ENCODE measurements around the gene MRPL27. TPM values are rescaled to one million over a fixed set of nuclear protein-coding genes. Genes with fewer than 3 reads are reported as not detected.
"Not testable (repeated sequence)": the region's sequence is repeated elsewhere in the genome, so short reads cannot be mapped to it uniquely, and the experiment has no call there.

The MRPL27 gene
- 64.0 TPM for polyA plus RNA-seq (2013, experiment 1 of 2; ENCODE audit: insufficient read length)
- 57.3 TPM for polyA plus RNA-seq (2013, experiment 2 of 2; ENCODE audit: insufficient read length)

GRCh38 chr17:50372758-50373556 is at the start of gene MRPL27, which contains the start of gene EME1:
TSS of gene MRPL27 (minus strand) at chr17:50373184. CDS start at chr17:50373170, 14 bp downstream.
TSS of gene EME1 (plus strand) at chr17:50373229. CDS start at chr17:50375209, 1,980 bp downstream.
- DNase-seq = peak; percentile 87

GRCh38 chr17:50422738-50423137 is 49.8 kb upstream of the MRPL27 start:
- DNase-seq = no peak

- DNase-seq = peak; percentile 15
Observed at GRCh38 chr17:50421308-50422051, 48.5 kb upstream of the MRPL27 start.

- peak; percentile 25 for DNase-seq
Observed at GRCh38 chr17:50420419-50421112, 47.6 kb upstream of the MRPL27 start.

- not testable (repeated sequence) for DNase-seq
Observed at GRCh38 chr17:50419577-50419976, 46.6 kb upstream of the MRPL27 start.

DNA sequence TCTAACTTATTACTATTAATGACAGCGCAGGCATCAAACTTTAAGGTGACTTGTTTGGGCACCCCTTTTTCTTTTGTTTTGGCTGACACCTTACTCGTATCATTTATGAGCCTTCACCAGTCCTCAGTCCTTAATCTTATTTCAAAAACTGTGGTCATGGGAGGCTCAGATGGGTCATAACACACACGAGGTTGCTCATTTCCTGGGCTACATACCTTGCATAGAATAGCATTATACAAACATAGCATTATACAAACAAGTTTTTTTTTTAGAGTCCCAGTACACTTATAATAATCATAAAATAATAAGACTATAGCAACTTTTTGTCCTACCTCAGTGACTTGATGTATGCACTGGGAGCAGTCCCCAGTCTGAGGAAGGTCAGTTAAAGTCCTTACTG is 41.8 kb upstream of the MRPL27 start:
- DNase-seq = no peak

DNA sequence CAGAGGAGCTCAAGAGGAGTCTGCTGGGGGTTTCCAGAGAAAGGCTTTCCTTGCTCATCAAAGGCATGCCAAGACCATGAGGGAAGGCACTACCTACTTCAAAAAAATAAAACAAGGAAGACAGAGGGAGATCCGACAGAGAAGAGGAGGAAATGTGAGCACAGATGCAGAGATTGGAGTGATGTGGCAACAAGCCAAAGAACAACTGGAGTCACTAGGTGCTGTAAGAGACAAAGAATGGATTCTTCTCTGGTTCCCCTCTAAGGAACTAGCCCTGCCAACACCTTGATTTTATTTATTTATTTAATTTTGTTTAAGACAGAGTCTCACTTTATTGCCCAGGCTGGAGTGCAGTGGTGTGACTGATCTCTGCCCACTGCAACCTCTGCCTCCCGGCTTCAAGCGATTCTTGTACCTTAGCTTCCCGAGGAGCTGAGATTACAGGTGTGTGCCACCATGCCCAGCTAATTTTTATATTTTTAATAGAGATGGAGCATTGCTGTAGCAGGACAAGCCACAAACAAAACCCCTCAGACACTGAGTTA is 39.3 kb upstream of the MRPL27 start:
- DNase-seq = no peak

DNA sequence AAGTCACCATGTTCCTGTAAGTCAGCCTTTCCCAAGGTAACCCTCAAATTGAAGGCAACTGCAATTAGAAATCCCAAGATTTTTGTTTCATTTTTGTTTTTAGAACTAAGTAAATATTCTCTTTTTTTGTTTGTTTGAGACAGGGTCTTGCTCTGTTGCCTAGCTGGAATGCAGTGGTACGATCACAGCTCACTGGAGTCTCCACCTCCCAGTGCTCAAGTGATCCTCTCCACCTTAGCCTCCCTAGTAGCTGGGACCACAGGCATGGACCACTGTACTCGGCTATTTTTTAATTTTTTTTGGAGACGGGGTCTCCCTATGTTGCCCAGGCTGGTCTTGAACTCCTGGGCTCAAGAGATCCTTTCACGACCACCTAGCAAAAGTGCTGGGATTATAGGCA is 34.9 kb upstream of the MRPL27 start:
- no peak for DNase-seq

DNA sequence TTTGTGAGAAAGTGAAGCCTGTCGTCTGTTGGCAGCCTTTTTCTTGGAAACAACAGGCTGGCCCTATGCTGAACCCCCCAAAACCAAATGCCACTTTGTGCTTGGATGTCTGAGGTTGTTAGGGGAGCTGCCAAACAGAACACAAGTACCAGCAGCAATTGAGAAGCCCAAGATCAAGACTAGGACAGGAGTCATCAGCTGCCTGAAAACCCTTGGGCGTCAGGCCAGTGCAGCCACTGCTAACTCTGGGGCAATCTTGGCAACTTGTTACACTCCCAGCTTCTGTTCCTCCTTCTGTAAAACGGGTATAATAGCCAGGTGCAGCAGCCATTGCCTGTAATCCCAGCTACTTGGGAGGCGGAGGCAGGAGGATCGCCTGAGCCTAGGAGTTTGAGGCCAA is 33.6 kb upstream of the MRPL27 start:
- no peak for DNase-seq

GRCh38 chr17:50405351-50405750 is 32.4 kb upstream of the MRPL27 start:
- not testable (repeated sequence) for DNase-seq

- DNase-seq = not testable (repeated sequence)
Observed at GRCh38 chr17:50399591-50399990, 26.6 kb upstream of the MRPL27 start.

GRCh38 chr17:50398672-50399071 is 25.7 kb upstream of the MRPL27 start:
- DNase-seq = not testable (repeated sequence)

GRCh38 chr17:50397919-50398285 is 24.9 kb upstream of the MRPL27 start:
- no peak for DNase-seq

DNA sequence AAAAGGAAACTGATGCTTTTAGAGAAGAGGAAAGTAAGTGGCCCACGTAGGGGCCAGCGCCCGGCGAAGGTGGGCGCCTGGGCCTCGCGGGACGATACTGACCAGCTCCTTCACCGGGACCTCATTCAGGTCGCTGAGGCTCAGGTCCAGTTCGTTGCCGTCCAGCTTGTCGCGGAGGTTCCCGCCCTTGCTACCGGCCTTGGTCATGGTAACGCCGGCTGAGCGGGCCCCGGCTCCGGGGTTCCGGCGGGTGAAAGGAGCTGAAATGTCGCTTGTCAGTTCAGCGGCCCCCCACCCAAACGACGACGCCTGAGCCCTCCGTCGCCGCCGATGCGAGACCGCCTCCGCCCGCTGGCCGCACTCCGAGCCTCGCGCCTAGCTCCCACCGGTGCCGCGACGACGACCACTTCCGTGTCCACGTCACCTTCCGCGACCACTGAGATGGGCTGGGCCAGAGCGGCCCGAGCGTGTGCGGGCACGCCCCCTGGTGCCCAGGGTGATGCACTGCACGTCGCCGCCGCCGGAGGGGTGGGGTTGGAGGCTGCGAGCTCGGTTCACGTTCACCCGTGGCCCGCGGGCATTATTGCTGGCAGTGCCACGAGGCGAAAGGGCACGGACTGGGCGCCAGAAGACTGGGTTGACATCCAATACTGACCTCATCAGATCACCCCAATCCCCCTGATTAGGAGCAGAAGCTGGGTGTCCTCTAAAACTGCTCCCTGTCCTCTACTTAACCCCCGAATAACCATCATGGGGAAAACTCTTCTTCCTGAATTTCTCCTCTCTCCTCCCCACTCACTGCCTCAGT is 24.3 kb upstream of the MRPL27 start, which contains the start of gene LRRC59:
Gene LRRC59, minus strand, starts transcription at position 413 of the 808 bp plus-strand sequence. Its CDS starts 206 bp downstream, at position 207.
- DNase-seq = peak; percentile 88

GRCh38 chr17:50396261-50397110 is 23.5 kb upstream of the MRPL27 start:
- DNase-seq = peak; percentile 53

GRCh38 chr17:50394711-50395110 is 21.7 kb upstream of the MRPL27 start:
- peak; percentile 16 for DNase-seq

- DNase-seq = no peak
Observed at GRCh38 chr17:50393700-50394099, 20.7 kb upstream of the MRPL27 start.

- DNase-seq = no peak
Observed at GRCh38 chr17:50392621-50393020, 19.6 kb upstream of the MRPL27 start.

GRCh38 chr17:50389534-50389933 is 16.6 kb upstream of the MRPL27 start:
- DNase-seq = no peak

DNA sequence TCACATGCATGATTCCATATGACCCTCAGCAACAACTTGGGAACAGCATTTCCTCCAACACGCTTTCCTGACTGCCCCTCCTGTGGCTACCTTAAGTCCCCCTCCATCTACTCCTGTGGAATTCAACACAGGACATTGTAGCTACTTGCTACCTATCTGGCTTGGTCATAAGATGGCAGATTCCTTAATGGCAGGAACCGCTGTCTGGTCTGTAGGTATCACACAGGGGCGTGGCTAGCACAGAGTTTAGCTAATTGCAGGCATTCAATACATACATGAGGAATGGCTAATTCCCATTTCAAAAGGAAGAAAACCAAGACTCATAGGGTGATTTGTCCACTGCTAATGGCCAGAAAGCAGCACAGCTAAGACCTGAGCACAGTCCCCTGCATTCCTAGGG is 15.7 kb upstream of the MRPL27 start:
- DNase-seq = no peak

DNA sequence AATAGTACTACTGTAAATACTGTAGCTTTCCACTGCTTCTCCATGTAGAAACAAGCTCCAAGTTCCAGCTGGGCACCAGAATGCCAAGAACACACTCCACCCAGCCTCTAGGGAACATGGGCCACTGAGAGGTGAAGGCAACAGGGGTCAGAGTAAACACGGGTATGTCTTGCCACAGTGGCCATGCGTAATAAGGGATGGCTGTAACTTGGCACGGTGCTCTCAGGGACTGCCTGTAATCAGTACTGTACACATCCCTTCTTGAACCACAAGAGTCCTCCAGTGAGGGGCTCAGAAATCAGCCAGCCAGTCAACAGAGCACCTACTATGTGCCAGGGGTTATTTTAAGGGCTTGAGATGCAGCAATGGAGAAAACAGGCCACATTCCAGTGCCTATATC is 13.5 kb upstream of the MRPL27 start:
- no peak for DNase-seq

Measured in fibroblast of skin of scalp (primary cell).